ENCODE data around the gene ITPR2. TPM values are rescaled to one million over a fixed set of nuclear protein-coding genes. Genes with fewer than 3 reads are reported as not detected.

The ITPR2 gene
- polyA plus RNA-seq, 1 of the 3 experiments (the other 2 are of a cell fraction), result 2.3 TPM

DNA sequence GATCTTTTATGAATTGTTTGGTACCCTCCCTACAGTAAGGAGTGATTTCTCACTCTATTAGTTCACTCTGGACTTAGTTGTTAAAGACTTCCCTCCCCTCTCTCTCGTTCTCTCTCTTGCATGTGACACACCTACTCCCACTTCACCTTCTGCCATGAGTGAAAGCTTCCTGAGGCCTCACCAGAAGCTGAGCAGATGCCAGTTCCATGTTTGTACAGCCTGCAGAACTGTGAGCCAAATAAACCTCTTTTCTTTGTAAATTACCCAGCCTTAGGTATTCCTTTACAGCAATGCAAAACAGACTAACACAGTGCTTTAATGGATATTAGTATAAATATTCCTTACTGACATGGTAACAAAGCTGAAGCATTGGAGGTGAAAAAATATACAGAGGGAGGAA is 450.0 kb downstream of the ITPR2 start:
- H3F3A ChIP-seq (replicated peaks; ENCODE audit: insufficient read depth), result no peaks in the 10 kb centered on the region
- no peaks in the 10 kb centered on the region for H3K79me2 ChIP-seq (ENCODE audit: insufficient read depth)
- H3K27ac ChIP-seq (ENCODE audit: low read depth in 2 of 2, low read length in 1 of 2), result no peak overlapping the region
- no peak overlapping the region for H3K9ac ChIP-seq
- POLR2A ChIA-PET, result no interaction called here
- no peak overlapping the region for H3K4me3 ChIP-seq (ENCODE audit: low read depth in 2 of 2, low read length in 1 of 2)
- no peaks in the 10 kb centered on the region for H4K20me1 ChIP-seq (ENCODE audit: insufficient read depth)
- peaks cover 4 to 10% of the 10 kb centered on the region in 2 experiments for H3K36me3 ChIP-seq (replicated peaks in 1 of 2; ENCODE audit: control insufficient read depth in 1 of 2, insufficient read depth in 2 of 2, low read length in 1 of 2)
- DNase-seq, result no peak
- TF ChIP-seq RFX5 (IDR thresholded peaks at IDR 0.05; ENCODE audit: low read length) (no peak), ELF1 (IDR thresholded peaks at IDR 0.05) (no peak), POLR2AphosphoS5 (IDR thresholded peaks at IDR 0.05; ENCODE audit: low read depth, low read length) (no peak), MAX (IDR thresholded peaks at IDR 0.05; ENCODE audit: low read depth) (no peak), GATA2 (CRISPR knock-in tag; IDR thresholded peaks at IDR 0.05) (no peak), CTCF (IDR thresholded peaks at IDR 0.05) (no peak), FOXJ3 (CRISPR knock-in tag; IDR thresholded peaks at IDR 0.05) (no peak), FOSL2 (IDR thresholded peaks at IDR 0.05; ENCODE audit: borderline replicate concordance, low read depth) (no peak), REST (IDR thresholded peaks at IDR 0.05; ENCODE audit: low read depth, low read length) (no peak)
- TF ChIP-seq, protein P1, sequence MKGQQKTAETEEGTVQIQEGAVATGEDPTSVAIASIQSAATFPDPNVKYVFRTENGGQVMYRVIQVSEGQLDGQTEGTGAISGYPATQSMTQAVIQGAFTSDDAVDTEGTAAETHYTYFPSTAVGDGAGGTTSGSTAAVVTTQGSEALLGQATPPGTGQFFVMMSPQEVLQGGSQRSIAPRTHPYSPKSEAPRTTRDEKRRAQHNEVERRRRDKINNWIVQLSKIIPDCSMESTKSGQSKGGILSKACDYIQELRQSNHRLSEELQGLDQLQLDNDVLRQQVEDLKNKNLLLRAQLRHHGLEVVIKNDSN (IDR thresholded peaks at IDR 0.05; ENCODE audit: borderline replicate concordance, low read depth), result no peak
- TF ChIP-seq, protein P2, sequence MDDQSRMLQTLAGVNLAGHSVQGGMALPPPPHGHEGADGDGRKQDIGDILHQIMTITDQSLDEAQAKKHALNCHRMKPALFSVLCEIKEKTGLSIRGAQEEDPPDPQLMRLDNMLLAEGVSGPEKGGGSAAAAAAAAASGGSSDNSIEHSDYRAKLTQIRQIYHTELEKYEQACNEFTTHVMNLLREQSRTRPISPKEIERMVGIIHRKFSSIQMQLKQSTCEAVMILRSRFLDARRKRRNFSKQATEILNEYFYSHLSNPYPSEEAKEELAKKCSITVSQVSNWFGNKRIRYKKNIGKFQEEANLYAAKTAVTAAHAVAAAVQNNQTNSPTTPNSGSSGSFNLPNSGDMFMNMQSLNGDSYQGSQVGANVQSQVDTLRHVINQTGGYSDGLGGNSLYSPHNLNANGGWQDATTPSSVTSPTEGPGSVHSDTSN (IDR thresholded peaks at IDR 0.05), result no peak
- TF ChIP-seq, protein P3, sequence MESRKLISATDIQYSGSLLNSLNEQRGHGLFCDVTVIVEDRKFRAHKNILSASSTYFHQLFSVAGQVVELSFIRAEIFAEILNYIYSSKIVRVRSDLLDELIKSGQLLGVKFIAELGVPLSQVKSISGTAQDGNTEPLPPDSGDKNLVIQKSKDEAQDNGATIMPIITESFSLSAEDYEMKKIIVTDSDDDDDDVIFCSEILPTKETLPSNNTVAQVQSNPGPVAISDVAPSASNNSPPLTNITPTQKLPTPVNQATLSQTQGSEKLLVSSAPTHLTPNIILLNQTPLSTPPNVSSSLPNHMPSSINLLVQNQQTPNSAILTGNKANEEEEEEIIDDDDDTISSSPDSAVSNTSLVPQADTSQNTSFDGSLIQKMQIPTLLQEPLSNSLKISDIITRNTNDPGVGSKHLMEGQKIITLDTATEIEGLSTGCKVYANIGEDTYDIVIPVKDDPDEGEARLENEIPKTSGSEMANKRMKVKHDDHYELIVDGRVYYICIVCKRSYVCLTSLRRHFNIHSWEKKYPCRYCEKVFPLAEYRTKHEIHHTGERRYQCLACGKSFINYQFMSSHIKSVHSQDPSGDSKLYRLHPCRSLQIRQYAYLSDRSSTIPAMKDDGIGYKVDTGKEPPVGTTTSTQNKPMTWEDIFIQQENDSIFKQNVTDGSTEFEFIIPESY (IDR thresholded peaks at IDR 0.05; ENCODE audit: borderline replicate concordance, low read depth), result no peak
- no peaks in the 10 kb centered on the region for H3K9me3 ChIP-seq
- H3K4me1 ChIP-seq (ENCODE audit: control insufficient read depth in 1 of 2, insufficient read depth in 2 of 2, low read depth in 1 of 2, low read length in 1 of 2), result no peaks in the 10 kb centered on the region
- CTCF ChIA-PET, result no interaction called here
- no peak overlapping the region for H2AFZ ChIP-seq (ENCODE audit: low read depth)
- WGBS (ENCODE audit: low lambda C conversion rate), result 82% methylated on average over 1 of the region's 1 CpG
- H3K27me3 ChIP-seq (ENCODE audit: insufficient read depth), result no peaks in the 10 kb centered on the region
- H3K4me2 ChIP-seq, result no peak overlapping the region
- no peaks in the 10 kb centered on the region for H3K9me2 ChIP-seq
